ENCODE data around the gene PRSS37. TPM values are rescaled to one million over a fixed set of nuclear protein-coding genes. Genes with fewer than 3 reads are reported as not detected.

The PRSS37 gene, protein sequence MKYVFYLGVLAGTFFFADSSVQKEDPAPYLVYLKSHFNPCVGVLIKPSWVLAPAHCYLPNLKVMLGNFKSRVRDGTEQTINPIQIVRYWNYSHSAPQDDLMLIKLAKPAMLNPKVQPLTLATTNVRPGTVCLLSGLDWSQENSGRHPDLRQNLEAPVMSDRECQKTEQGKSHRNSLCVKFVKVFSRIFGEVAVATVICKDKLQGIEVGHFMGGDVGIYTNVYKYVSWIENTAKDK
- total RNA-seq = not detected

DNA sequence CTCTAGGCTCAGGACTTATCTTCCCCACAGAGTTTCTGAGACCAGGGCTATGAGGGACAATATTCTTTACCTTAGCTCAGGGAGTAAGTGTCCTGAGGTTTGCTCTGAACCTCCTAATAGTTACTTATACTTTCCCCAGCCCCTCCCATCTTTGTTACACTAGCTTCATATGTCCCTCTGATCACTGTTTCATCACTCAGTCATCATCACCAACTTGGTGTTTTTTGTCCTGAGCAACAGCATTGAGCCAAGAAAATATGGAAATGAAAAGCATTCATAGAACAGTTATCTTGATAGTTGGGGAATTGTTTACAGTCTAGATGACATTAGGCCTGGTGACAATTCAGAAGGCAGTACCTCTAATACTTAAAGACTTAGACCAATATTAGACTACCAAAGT, at the start of gene PRSS37:
TSS of gene PRSS37 (minus strand) at position 101 of the 400 bp plus-strand sequence. CDS start 436 bp downstream, outside the sequence.
- H3K9ac ChIP-seq (ENCODE audit: low read depth in 1 of 3, low read length in 3 of 3) = no peak within 1 kb of the TSS
- H3K27ac ChIP-seq (ENCODE audit: low read depth, low read length) = no peak within 1 kb of the TSS
- H3K9me3 ChIP-seq (ENCODE audit: control insufficient read depth in 3 of 3, low read length in 3 of 3) = no peaks in the 10 kb centered on the region
- H3K27me3 ChIP-seq (ENCODE audit: control insufficient read depth in 3 of 3, insufficient read depth in 3 of 3, low read length in 3 of 3) = no peaks in the 10 kb centered on the region
- no peaks in the 10 kb centered on the region for H3K36me3 ChIP-seq (ENCODE audit: control insufficient read depth in 3 of 3, insufficient read depth in 3 of 3, low read length in 3 of 3)
- no peak within 1 kb of the TSS for H3K4me3 ChIP-seq (ENCODE audit: low read length in 3 of 3)
- no peaks in the 10 kb centered on the region for H3K4me1 ChIP-seq (ENCODE audit: control insufficient read depth in 3 of 3, insufficient read depth in 3 of 3, low read length in 3 of 3)

DNA sequence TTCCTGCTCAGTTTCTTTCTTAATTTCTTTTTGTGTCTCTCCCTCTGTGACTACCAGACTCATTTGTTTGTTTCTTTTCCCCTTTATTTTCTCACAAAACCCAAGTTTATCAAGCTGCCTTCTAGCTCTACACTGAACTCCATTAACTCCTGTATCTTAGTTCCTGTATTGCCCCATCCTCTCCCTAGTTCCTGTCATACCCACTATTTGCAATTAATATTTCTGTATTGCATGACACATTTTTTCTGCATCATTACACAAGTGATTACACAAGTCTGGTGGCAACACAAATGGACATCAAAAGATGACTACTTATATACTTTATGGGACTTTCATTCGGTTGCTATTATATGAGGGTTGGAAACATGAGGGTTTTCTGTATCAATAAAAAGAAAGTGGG, 48.0 kb upstream of the PRSS37 start:
- no peaks in the 10 kb centered on the region for H3K9me3 ChIP-seq (ENCODE audit: control insufficient read depth in 3 of 3, low read length in 3 of 3)
- no peak overlapping the region for H3K9ac ChIP-seq (ENCODE audit: low read depth in 1 of 3, low read length in 3 of 3)
- no peaks in the 10 kb centered on the region for H3K27me3 ChIP-seq (ENCODE audit: control insufficient read depth in 3 of 3, insufficient read depth in 3 of 3, low read length in 3 of 3)
- H3K4me1 ChIP-seq (ENCODE audit: control insufficient read depth in 3 of 3, insufficient read depth in 3 of 3, low read length in 3 of 3) = no peaks in the 10 kb centered on the region
- no peak overlapping the region for H3K4me3 ChIP-seq (ENCODE audit: low read length in 3 of 3)
- no peak overlapping the region for H3K27ac ChIP-seq (ENCODE audit: low read depth, low read length)
- no peaks in the 10 kb centered on the region for H3K36me3 ChIP-seq (ENCODE audit: control insufficient read depth in 3 of 3, insufficient read depth in 3 of 3, low read length in 3 of 3)

DNA sequence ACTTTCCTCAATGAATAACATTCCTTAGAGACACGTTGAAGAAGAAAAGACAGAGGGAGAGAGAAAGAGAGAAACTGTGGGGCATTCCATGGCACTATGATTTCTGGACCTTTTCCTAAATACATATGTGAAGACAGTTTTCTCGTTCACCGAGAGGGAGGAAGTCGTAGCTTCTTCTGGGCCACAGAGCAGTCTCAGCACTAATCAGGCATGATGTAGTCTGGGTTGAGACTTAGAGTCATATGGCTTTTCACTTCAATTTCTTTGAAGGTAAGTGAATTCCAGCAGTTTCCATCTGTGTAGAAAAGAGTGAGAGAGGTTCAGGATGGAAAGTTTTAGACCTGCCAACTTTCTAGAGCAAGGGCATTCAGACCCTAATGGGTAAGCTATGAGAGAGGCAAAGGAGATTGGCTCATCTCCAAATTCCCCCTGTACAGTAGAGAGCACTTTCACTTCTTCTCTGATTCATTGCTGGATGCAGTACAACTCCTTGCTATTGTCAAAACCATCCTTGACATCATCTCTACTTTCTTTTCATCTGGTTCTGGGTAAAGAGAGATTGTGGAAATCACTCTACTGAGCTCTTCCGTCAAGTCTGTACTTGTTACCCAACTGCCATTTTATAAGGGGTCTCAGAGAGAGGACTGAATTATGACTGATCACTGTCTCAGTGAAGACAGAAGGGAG, 43.4 kb upstream of the PRSS37 start:
- no peak overlapping the region for H3K9ac ChIP-seq (ENCODE audit: low read depth in 1 of 3, low read length in 3 of 3)

DNA sequence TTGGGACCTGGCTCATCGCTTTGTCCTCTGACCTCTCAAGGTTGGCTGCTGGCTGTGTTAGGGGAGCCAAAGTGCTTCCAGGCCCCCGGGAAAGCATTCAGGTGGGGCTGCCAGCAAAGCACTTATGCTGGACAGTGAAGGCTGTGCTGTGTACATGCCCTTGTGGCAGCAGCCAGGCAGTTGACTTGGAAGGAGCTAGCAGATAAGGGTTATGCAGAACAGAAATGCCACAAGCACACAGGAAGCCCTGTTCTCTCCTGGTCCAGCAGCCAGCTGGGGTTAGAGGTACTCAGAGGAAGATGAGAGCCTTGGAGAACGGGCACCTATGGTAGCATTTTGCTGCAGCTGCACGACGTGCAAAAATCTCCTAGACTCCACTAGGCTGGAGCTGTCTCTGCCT, 39.7 kb upstream of the PRSS37 start:
- Histone ChIP-seq H3K27me3 (ENCODE audit: control insufficient read depth in 3 of 3, insufficient read depth in 3 of 3, low read length in 3 of 3) (no peaks in the 10 kb centered on the region), H3K9ac (ENCODE audit: low read depth in 1 of 3, low read length in 3 of 3) (no peak overlapping the region), H3K9me3 (ENCODE audit: control insufficient read depth in 3 of 3, low read length in 3 of 3) (no peaks in the 10 kb centered on the region), H3K36me3 (ENCODE audit: control insufficient read depth in 3 of 3, insufficient read depth in 3 of 3, low read length in 3 of 3) (no peaks in the 10 kb centered on the region), H3K27ac (ENCODE audit: low read depth, low read length) (no peak overlapping the region), H3K4me3 (ENCODE audit: low read length in 3 of 3) (no peak overlapping the region), H3K4me1 (ENCODE audit: control insufficient read depth in 3 of 3, insufficient read depth in 3 of 3, low read length in 3 of 3) (no peaks in the 10 kb centered on the region)

More for the DNA sequence above, 43.4 kb upstream of the PRSS37 start:
- H3K27me3 ChIP-seq (ENCODE audit: control insufficient read depth in 3 of 3, insufficient read depth in 3 of 3, low read length in 3 of 3) = no peaks in the 10 kb centered on the region
- no peaks in the 10 kb centered on the region for H3K4me1 ChIP-seq (ENCODE audit: control insufficient read depth in 3 of 3, insufficient read depth in 3 of 3, low read length in 3 of 3)
- H3K27ac ChIP-seq (ENCODE audit: low read depth, low read length) = no peak overlapping the region
- H3K9me3 ChIP-seq (ENCODE audit: control insufficient read depth in 3 of 3, low read length in 3 of 3) = no peaks in the 10 kb centered on the region
- no peak overlapping the region for H3K4me3 ChIP-seq (ENCODE audit: low read length in 3 of 3)
- H3K36me3 ChIP-seq (ENCODE audit: control insufficient read depth in 3 of 3, insufficient read depth in 3 of 3, low read length in 3 of 3) = no peaks in the 10 kb centered on the region

DNA sequence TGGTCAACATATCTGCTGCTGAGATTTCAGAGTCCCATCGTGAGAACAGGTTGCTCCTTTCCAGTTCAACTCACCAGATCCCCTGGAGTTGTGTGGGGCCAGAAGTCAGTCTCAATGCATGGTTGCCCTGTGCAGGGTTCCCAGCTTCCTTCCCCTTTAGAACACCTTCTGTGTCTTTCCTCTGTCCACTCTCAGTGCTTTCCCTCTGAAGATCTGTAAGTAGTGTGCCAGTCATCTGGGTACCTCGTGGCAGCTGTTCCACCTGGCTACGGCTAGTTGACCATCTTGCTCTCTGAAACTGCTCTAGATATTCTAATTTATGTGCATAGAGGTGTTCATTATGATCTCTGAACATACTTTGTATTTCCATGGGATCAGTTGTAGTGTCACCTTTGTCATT, 36.1 kb upstream of the PRSS37 start:
- Histone ChIP-seq H3K9ac (ENCODE audit: low read depth in 1 of 3, low read length in 3 of 3) (no peak overlapping the region), H3K9me3 (ENCODE audit: control insufficient read depth in 3 of 3, low read length in 3 of 3) (peaks cover 0 to 2% (median 0%) of the 10 kb centered on the region in 3 donors), H3K4me3 (ENCODE audit: low read length in 3 of 3) (no peak overlapping the region), H3K4me1 (ENCODE audit: control insufficient read depth in 3 of 3, insufficient read depth in 3 of 3, low read length in 3 of 3) (no peaks in the 10 kb centered on the region), H3K27me3 (ENCODE audit: control insufficient read depth in 3 of 3, insufficient read depth in 3 of 3, low read length in 3 of 3) (no peaks in the 10 kb centered on the region), H3K36me3 (ENCODE audit: control insufficient read depth in 3 of 3, insufficient read depth in 3 of 3, low read length in 3 of 3) (no peaks in the 10 kb centered on the region), H3K27ac (ENCODE audit: low read depth, low read length) (no peak overlapping the region)

DNA sequence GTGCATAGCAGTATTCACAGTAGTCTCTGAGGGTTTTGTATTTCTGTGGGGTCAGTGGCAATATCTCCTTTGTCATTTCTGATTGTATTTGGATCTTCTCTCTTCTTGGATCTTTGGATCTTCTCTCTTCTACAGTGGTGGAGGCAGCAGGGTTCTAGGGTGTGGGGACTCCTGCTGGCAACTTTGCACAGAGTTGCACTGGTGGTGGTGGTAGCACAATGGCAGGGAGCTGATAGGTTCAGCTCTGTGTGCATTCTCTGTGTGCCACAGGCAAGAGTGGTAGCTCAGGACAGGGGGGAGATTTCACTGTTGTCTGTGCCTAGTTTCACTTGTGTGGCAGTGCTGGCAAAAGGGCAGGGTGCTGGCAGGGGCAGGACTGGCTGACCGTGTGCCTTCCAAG, 35.1 kb upstream of the PRSS37 start:
- Histone ChIP-seq H3K27ac (ENCODE audit: low read depth, low read length) (no peak overlapping the region), H3K4me1 (ENCODE audit: control insufficient read depth in 3 of 3, insufficient read depth in 3 of 3, low read length in 3 of 3) (no peaks in the 10 kb centered on the region), H3K9ac (ENCODE audit: low read depth in 1 of 3, low read length in 3 of 3) (no peak overlapping the region), H3K4me3 (ENCODE audit: low read length in 3 of 3) (no peak overlapping the region), H3K27me3 (ENCODE audit: control insufficient read depth in 3 of 3, insufficient read depth in 3 of 3, low read length in 3 of 3) (no peaks in the 10 kb centered on the region), H3K9me3 (ENCODE audit: control insufficient read depth in 3 of 3, low read length in 3 of 3) (peaks cover 0 to 3% (median 0%) of the 10 kb centered on the region in 3 donors), H3K36me3 (ENCODE audit: control insufficient read depth in 3 of 3, insufficient read depth in 3 of 3, low read length in 3 of 3) (no peaks in the 10 kb centered on the region)

DNA sequence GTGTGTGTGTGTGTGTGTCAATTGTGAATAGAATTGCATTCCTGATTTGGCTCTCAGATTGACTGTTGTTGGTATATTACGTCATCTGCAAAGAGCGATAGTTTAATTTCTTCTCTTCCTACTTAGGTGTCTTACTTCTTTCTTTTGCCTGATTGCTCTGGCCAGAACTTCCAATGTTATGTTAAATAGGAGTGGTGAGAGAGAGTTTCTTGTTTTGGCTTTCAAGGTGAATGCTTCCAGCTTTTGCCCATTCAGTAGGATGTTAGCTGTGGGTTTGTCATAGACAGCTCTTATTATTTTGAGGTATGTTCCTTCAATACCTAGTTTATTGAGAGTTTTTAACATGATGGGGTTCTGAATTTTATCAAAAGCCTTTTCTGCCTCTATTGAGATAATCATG, 34.2 kb upstream of the PRSS37 start:
- no peak overlapping the region for H3K27ac ChIP-seq (ENCODE audit: low read depth, low read length)
- no peaks in the 10 kb centered on the region for H3K4me1 ChIP-seq (ENCODE audit: control insufficient read depth in 3 of 3, insufficient read depth in 3 of 3, low read length in 3 of 3)
- no peak overlapping the region for H3K4me3 ChIP-seq (ENCODE audit: low read length in 3 of 3)
- H3K27me3 ChIP-seq (ENCODE audit: control insufficient read depth in 3 of 3, insufficient read depth in 3 of 3, low read length in 3 of 3) = no peaks in the 10 kb centered on the region
- H3K9me3 ChIP-seq (ENCODE audit: control insufficient read depth in 3 of 3, low read length in 3 of 3) = peaks cover 0 to 3% (median 0%) of the 10 kb centered on the region in 3 donors
- H3K36me3 ChIP-seq (ENCODE audit: control insufficient read depth in 3 of 3, insufficient read depth in 3 of 3, low read length in 3 of 3) = no peaks in the 10 kb centered on the region
- no peak overlapping the region for H3K9ac ChIP-seq (ENCODE audit: low read depth in 1 of 3, low read length in 3 of 3)

DNA sequence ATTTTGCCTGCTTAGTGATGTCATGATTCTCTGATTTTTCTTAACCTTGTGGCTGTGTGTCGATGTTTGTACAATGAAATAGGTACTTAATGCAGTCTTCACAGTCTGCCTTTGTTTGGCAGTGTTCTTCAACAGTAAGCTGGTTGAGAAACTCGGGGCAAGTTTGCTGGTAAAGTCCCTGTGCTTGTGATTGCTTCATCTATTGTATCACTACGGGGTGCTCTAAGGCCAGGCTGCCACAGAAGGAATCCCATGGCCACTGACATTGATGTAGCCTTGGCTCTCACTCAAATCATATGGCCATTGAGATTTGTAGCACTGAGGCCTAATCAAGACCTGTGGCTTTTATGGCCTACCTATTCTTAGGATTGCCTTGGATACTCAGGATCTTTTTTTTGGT, 33.5 kb upstream of the PRSS37 start:
- Histone ChIP-seq H3K4me1 (ENCODE audit: control insufficient read depth in 3 of 3, insufficient read depth in 3 of 3, low read length in 3 of 3) (no peaks in the 10 kb centered on the region), H3K36me3 (ENCODE audit: control insufficient read depth in 3 of 3, insufficient read depth in 3 of 3, low read length in 3 of 3) (no peaks in the 10 kb centered on the region), H3K9me3 (ENCODE audit: control insufficient read depth in 3 of 3, low read length in 3 of 3) (peaks cover 0 to 3% (median 0%) of the 10 kb centered on the region in 3 donors), H3K9ac (ENCODE audit: low read depth in 1 of 3, low read length in 3 of 3) (no peak overlapping the region), H3K27ac (ENCODE audit: low read depth, low read length) (no peak overlapping the region), H3K27me3 (ENCODE audit: control insufficient read depth in 3 of 3, insufficient read depth in 3 of 3, low read length in 3 of 3) (no peaks in the 10 kb centered on the region), H3K4me3 (ENCODE audit: low read length in 3 of 3) (no peak overlapping the region)

DNA sequence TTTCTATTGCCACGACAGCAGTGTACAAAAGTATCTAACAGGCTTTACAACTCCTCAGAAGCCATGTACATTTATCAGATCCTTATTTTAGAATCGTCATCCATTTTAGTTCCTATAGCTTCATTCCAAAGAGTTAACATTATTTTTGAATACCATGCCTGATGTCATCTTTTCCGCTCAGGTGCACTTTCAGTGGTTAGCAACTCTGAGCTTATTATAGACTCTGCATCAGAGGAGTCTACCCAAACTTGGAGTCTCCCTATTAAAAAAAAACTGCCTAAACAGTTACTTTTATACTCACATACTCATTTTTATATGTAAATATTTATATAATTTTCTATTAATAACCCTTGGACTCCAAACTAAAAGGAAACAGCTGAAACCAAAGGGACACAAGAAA, 31.6 kb upstream of the PRSS37 start:
- Histone ChIP-seq H3K27me3 (ENCODE audit: control insufficient read depth in 3 of 3, insufficient read depth in 3 of 3, low read length in 3 of 3) (no peaks in the 10 kb centered on the region), H3K9ac (ENCODE audit: low read depth in 1 of 3, low read length in 3 of 3) (no peak overlapping the region), H3K4me1 (ENCODE audit: control insufficient read depth in 3 of 3, insufficient read depth in 3 of 3, low read length in 3 of 3) (no peaks in the 10 kb centered on the region), H3K4me3 (ENCODE audit: low read length in 3 of 3) (no peak overlapping the region), H3K36me3 (ENCODE audit: control insufficient read depth in 3 of 3, insufficient read depth in 3 of 3, low read length in 3 of 3) (no peaks in the 10 kb centered on the region), H3K9me3 (ENCODE audit: control insufficient read depth in 3 of 3, low read length in 3 of 3) (peaks cover 0 to 5% (median 0%) of the 10 kb centered on the region in 3 donors), H3K27ac (ENCODE audit: low read depth, low read length) (no peak overlapping the region)

DNA sequence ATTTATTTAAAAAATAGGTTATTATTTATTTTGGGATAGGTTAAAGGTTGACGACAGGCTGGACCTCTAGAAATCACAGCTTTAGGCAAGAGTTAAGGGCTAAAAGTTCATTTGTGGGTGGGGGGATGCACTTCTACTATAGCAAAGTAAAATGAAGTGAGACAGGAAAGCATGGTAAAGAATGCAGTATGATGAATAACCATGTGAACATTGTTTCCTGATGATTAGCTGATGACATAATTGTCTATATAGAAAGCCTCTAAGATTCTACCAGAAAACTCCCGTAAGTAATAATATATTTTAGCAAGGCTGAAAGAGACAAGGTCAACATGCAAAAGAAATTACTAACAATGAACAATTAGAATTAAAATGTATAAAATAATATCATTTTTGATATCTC, 25.7 kb upstream of the PRSS37 start:
- Histone ChIP-seq H3K9me3 (ENCODE audit: control insufficient read depth in 3 of 3, low read length in 3 of 3) (peaks cover 0 to 2% (median 0%) of the 10 kb centered on the region in 3 donors), H3K27me3 (ENCODE audit: control insufficient read depth in 3 of 3, insufficient read depth in 3 of 3, low read length in 3 of 3) (no peaks in the 10 kb centered on the region), H3K4me1 (ENCODE audit: control insufficient read depth in 3 of 3, insufficient read depth in 3 of 3, low read length in 3 of 3) (no peaks in the 10 kb centered on the region), H3K4me3 (ENCODE audit: low read length in 3 of 3) (no peak overlapping the region), H3K36me3 (ENCODE audit: control insufficient read depth in 3 of 3, insufficient read depth in 3 of 3, low read length in 3 of 3) (no peaks in the 10 kb centered on the region), H3K27ac (ENCODE audit: low read depth, low read length) (no peak overlapping the region), H3K9ac (ENCODE audit: low read depth in 1 of 3, low read length in 3 of 3) (no peak overlapping the region)
